Measurements from ENCODE around the gene SYT6. TPM values are rescaled to one million over a fixed set of nuclear protein-coding genes. Genes with fewer than 3 reads are reported as not detected.

Gene SYT6
- total RNA-seq, 4 donors from 2014 or later, result 2.0 TPM; not detected in 3

DNA sequence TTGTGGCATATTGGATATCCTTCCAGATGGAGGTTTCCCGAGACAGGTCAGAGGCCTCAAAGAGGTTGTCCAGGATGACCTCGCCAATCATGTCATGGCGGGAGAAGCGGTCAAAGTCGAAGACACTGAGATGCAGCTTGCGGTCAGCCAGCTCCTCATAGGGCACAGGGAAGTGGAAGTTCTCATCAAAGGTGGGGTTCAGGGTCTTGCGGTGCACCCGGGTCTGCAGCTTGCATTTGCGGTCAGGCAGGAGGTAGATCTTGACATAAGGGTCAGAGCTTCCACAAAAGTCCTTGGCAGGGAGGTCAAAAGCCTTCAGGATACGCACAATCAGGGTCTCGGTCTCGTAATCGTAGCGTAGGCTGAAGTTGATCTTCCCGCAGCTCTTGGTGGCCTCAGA, 16.2 kb downstream of the SYT6 start:
- Histone ChIP-seq H3K27ac (no peak overlapping the region), H3K27me3 (peaks cover 27% of the 10 kb centered on the region), H3K36me3 (no peaks in the 10 kb centered on the region), H3K4me3 (no peak overlapping the region), H3K9me3 (no peaks in the 10 kb centered on the region), H3K4me1 (no peaks in the 10 kb centered on the region)
- no peak for ATAC-seq
- TF ChIP-seq, protein P1, sequence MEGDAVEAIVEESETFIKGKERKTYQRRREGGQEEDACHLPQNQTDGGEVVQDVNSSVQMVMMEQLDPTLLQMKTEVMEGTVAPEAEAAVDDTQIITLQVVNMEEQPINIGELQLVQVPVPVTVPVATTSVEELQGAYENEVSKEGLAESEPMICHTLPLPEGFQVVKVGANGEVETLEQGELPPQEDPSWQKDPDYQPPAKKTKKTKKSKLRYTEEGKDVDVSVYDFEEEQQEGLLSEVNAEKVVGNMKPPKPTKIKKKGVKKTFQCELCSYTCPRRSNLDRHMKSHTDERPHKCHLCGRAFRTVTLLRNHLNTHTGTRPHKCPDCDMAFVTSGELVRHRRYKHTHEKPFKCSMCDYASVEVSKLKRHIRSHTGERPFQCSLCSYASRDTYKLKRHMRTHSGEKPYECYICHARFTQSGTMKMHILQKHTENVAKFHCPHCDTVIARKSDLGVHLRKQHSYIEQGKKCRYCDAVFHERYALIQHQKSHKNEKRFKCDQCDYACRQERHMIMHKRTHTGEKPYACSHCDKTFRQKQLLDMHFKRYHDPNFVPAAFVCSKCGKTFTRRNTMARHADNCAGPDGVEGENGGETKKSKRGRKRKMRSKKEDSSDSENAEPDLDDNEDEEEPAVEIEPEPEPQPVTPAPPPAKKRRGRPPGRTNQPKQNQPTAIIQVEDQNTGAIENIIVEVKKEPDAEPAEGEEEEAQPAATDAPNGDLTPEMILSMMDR (IDR thresholded peaks at IDR 0.05), result no peak
- TF ChIP-seq EP300 (IDR thresholded peaks at IDR 0.05), result no peak
- no peak for TF ChIP-seq POLR2AphosphoS5 (IDR thresholded peaks at IDR 0.05)
- no peak for TF ChIP-seq POLR2A (IDR thresholded peaks at IDR 0.05)
- WGBS, 2 donors (ENCODE audit: low coverage in 1 of 2), result 96% methylated on average over 14 of the region's 15 CpGs; no CpG with 5 or more reads in 1 of the 2 donors

DNA sequence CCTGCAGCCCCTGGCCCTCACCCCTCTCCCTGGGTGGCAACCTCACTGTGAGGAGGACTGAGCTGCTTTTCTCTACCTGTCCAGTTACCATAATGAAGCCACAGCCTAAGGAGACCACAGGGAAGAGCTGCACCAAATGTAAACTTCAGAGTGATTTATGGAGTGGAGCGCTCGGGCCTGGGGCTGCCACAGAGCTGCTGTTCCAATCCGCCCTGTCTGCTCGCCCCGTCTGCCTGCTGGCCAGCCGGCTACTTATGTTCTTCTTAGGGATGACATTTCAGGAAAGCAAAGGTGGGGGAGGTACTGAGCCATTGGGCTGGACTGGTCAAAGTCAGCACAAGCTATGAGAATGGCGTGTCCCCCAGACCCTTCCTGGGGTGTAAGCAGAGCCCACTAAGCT, 17.9 kb downstream of the SYT6 start:
- TF ChIP-seq, protein P1 (IDR thresholded peaks at IDR 0.05), result no peak
- TF ChIP-seq POLR2A (IDR thresholded peaks at IDR 0.05) (no peak), EP300 (IDR thresholded peaks at IDR 0.05) (no peak), POLR2AphosphoS5 (IDR thresholded peaks at IDR 0.05) (no peak)
- 80 to 100% methylated on average over 1 of the region's 7 CpGs for WGBS, 2 donors (ENCODE audit: low coverage in 1 of 2)
- Histone ChIP-seq H3K9me3 (no peaks in the 10 kb centered on the region), H3K27ac (no peak overlapping the region), H3K27me3 (peaks cover 27% of the 10 kb centered on the region), H3K36me3 (no peaks in the 10 kb centered on the region), H3K4me1 (no peaks in the 10 kb centered on the region), H3K4me3 (no peak overlapping the region)
- no peak for ATAC-seq

DNA sequence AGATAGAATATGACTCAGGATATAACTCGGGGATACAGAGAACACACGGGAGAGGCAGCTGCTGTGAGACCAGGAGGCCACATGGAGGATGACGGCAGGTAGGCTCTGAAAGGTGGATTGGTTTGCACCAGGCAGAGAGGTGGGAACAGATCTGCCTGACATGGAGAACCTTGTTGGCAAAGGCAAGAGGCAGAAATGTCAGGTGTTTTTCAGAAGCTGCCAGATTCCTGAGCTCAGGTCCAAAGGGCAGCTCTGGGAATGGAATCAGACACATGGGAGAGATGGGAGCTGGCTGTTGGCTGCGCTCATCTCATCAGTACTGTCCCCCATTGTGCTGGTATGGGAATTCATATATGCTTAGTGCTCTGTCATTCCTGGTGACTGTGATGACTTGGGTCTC, 19.2 kb downstream of the SYT6 start:
- no peak for ATAC-seq
- TF ChIP-seq, protein P1 (IDR thresholded peaks at IDR 0.05), result no peak
- TF ChIP-seq EP300 (IDR thresholded peaks at IDR 0.05), result no peak
- no peak for TF ChIP-seq POLR2A (IDR thresholded peaks at IDR 0.05)
- TF ChIP-seq POLR2AphosphoS5 (IDR thresholded peaks at IDR 0.05), result no peak
- H3K27ac ChIP-seq, result no peak overlapping the region
- 81 to 83% methylated on average over 3 of the region's 4 CpGs for WGBS, 2 donors (ENCODE audit: low coverage in 1 of 2)
- no peaks in the 10 kb centered on the region for H3K4me1 ChIP-seq
- peaks cover 27% of the 10 kb centered on the region for H3K27me3 ChIP-seq
- H3K9me3 ChIP-seq, result no peaks in the 10 kb centered on the region
- no peak overlapping the region for H3K4me3 ChIP-seq
- H3K36me3 ChIP-seq, result no peaks in the 10 kb centered on the region

DNA sequence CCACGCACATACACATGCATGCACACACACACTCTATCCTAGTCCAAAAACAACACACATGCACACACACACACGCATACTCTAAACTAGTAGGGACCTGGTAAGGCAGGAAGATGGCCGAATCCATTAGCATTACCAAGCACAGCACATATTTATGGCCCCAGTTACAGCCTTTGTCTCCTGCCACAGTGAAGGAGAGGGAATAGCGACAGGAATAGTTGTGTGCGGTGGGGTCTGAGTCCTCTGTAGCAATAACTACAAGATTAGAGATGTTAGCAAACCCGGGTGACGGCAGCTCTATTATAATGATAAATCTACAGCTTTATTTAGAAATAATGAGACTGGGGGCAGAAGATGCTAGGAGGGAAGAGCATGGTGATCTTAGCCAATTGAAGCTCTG, 20.5 kb downstream of the SYT6 start:
- peaks cover 27% of the 10 kb centered on the region for H3K27me3 ChIP-seq
- no peaks in the 10 kb centered on the region for H3K36me3 ChIP-seq
- H3K9me3 ChIP-seq, result no peaks in the 10 kb centered on the region
- 85 to 88% methylated on average over 4 to 7 of the region's 7 CpGs for WGBS, 2 donors (ENCODE audit: low coverage in 1 of 2)
- ATAC-seq, result no peak
- no peaks in the 10 kb centered on the region for H3K4me1 ChIP-seq
- TF ChIP-seq EP300 (IDR thresholded peaks at IDR 0.05) (no peak), POLR2AphosphoS5 (IDR thresholded peaks at IDR 0.05) (no peak), POLR2A (IDR thresholded peaks at IDR 0.05) (no peak)
- TF ChIP-seq, protein P1 (IDR thresholded peaks at IDR 0.05), result no peak
- no peak overlapping the region for H3K27ac ChIP-seq
- H3K4me3 ChIP-seq, result no peak overlapping the region

DNA sequence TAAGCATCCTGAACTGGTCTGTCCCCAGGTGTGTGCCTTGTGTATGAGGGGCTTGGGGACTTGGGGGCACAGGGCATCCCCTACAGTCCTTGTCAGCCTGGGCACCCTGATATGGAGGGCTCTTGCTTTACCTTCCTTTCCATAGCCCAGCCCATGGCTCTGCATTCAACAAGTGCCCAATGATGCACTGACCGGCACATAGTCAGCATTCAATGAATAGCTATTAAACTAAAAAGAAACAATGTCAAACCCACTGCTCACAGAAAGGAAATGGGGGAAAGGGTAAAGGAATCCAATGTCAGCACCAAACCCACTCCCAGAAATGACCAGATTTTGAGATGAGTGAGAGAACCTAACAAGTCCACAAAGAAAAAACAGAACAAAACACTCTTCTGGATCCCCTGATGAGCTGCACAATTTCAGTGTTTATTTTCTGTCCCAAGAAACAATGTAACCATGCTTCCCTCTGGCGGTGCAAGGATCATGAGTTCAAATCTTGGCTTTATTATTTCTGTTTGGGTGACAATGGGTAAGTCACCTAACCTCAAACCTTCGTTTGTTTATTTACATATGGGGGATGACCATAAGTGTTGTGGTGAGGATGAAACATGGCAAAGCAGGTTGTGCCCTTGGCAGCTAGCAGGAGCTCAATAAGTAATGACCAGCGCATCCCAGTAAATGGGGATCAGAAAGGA, 22.0 kb downstream of the SYT6 start:
- H3K27me3 ChIP-seq, result peaks cover 14% of the 10 kb centered on the region
- H3K4me1 ChIP-seq, result no peaks in the 10 kb centered on the region
- H3K27ac ChIP-seq, result no peak overlapping the region
- no peak for TF ChIP-seq POLR2AphosphoS5 (IDR thresholded peaks at IDR 0.05)
- no peak for TF ChIP-seq EP300 (IDR thresholded peaks at IDR 0.05)
- TF ChIP-seq, protein P1 (IDR thresholded peaks at IDR 0.05), result no peak
- no peak for TF ChIP-seq POLR2A (IDR thresholded peaks at IDR 0.05)
- ATAC-seq, result no peak
- 69 to 88% methylated on average over 2 to 4 of the region's 4 CpGs for WGBS, 2 donors (ENCODE audit: low coverage in 1 of 2)
- H3K9me3 ChIP-seq, result no peaks in the 10 kb centered on the region
- no peak overlapping the region for H3K4me3 ChIP-seq
- no peaks in the 10 kb centered on the region for H3K36me3 ChIP-seq

Measured in gastroesophageal sphincter (tissue), 4 donors.